Gastroesophageal sphincter (tissue), 3 donors: Measurements from ENCODE around the gene CCDC85C.

Experiments
- EP300 ChIP-seq: sonication (generic); formaldehyde crosslinking; IDR thresholded peaks from one replicate; pipeline ENCODE4 v1.6.1; 2017; ENCODE audit warnings: antibody characterized with exemption, mild to moderate bottlenecking
- POLR2A ChIP-seq, 2 donors: fragments of 450-650 bp; IDR thresholded peaks; one replicate each; pipeline ENCODE4 v1.6.1; 2017; ENCODE audit warnings: antibody characterized with exemption in 2 of 2, mild to moderate bottlenecking in 2 of 2, moderate library complexity in 1 of 2
- POLR2AphosphoS5 ChIP-seq: sonication (generic); formaldehyde crosslinking; IDR thresholded peaks from one replicate; pipeline ENCODE4 v1.6.1; 2017; ENCODE audit warnings: antibody characterized with exemption
- TF ChIP-seq, protein P1 (sequence below), 4 experiments: fragments of 200-600 bp in 2 of 4; fragments of 450-650 bp in 2 of 4; sonication (generic) in 1 of 4; IDR thresholded peaks; one replicate each; pipeline ENCODE4 v1.5.1; 2017 to 2019; ENCODE audit warnings: antibody characterized with exemption in 4 of 4, mild to moderate bottlenecking in 2 of 4, moderate library complexity in 2 of 4

DNA sequence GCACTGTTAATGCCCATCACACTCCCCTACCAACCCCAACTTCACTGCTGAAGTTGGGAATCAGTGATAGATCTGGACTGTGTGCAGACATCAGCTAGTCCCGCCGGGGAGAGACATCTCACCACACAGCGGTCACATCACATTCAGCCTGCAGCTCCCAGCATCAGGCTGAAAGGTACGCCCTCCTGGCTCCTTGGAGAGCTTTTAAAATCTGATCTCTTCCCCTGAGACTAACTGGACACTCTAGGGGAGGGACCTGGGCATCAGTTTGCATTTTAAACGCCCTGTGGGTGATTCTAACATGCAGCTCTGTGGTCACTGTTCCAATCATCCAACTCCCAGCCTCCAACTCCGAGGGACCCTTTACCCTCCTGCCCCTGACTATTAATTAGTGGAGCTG, 58.4 kb downstream of the CCDC85C start:
- TF ChIP-seq POLR2A (IDR thresholded peaks at IDR 0.05) (no peak), POLR2AphosphoS5 (no peak), EP300 (no peak)
- TF ChIP-seq, protein P1, sequence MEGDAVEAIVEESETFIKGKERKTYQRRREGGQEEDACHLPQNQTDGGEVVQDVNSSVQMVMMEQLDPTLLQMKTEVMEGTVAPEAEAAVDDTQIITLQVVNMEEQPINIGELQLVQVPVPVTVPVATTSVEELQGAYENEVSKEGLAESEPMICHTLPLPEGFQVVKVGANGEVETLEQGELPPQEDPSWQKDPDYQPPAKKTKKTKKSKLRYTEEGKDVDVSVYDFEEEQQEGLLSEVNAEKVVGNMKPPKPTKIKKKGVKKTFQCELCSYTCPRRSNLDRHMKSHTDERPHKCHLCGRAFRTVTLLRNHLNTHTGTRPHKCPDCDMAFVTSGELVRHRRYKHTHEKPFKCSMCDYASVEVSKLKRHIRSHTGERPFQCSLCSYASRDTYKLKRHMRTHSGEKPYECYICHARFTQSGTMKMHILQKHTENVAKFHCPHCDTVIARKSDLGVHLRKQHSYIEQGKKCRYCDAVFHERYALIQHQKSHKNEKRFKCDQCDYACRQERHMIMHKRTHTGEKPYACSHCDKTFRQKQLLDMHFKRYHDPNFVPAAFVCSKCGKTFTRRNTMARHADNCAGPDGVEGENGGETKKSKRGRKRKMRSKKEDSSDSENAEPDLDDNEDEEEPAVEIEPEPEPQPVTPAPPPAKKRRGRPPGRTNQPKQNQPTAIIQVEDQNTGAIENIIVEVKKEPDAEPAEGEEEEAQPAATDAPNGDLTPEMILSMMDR (IDR thresholded peaks at IDR 0.05), result no peak
